OCI-M2 (cell line): ENCODE measurements around the gene PLPPR1.

Experiments
- DNase-seq: peaks from one replicate; lab custom pipeline; 2025; ENCODE audit not compliant: unreplicated experiment; lab: John Stamatoyannopoulos, UW

PLPPR1 gene

GRCh38 chr9:101336091-101336490, 307.6 kb downstream of the PLPPR1 start:
- DNase-seq = no peak

- DNase-seq = no peak
Observed at GRCh38 chr9:101337237-101337636, 308.7 kb downstream of the PLPPR1 start.

- DNase-seq = no peak
Observed at GRCh38 chr9:101341958-101342357, 313.4 kb downstream of the PLPPR1 start.

DNA sequence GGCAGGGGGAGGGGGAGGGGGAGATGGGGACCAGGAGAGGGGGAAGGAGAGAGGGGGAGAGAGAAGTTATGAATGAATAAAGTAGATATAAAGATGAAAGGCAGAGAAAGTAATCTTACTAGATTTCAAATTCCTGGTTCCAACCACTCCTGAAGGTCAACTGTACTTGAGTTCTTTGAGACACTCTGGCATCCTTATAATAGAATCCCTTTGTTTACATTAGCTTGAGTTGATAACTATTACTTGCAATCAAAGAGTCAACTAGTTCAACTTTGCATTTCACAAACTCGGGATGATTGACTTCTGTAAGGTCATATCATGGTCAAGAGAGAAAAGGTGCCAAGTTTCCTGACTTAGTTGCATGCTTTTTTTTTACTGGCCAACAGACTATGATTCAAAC, 314.1 kb downstream of the PLPPR1 start:
- DNase-seq = no peak

DNA sequence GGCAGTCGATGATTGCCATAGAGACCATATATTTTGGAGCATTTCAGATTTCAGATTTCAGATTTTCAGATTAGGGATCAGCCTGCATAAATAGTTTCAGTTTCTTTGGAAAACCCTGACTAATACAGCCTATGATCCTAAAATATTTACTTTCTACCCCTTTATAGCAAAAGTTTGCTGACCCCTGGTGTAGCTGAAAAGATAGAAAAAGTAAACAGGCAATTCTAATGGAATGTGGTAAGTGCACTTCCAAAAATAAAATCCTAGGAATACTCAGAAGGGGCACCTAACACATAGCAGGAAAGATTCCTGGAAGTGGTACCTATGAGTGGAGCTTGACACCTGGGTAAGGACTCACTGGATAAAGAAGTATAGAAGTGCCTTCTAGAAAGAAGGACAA, 321.8 kb downstream of the PLPPR1 start:
- no peak for DNase-seq

DNA sequence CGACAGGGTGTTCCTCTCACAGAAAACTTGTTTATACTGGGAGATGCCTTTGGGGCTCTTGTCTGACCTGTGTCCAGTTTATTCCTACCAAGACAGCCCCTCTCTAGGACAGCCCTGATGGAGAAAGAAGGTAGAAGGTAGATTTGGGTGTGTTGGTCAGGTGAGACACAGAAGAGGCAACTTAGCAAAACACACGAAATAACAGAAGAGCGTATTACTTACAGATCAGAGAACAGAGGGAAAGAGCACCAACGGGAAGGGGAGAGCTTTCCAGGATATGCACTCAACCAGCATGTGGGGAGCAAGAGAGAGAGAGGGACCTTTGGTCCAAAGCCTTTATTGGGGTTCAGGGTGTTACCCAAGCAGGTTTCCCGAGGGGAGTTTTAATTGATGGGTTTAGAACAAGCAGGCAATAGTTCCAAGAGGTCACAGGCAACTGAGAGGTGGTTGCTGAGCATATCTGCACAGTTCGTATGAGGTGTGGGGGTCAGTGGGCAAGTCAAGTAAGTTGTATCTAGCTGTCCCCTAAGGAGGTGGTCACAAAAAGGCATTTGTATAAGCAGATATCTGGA, 324.5 kb downstream of the PLPPR1 start:
- no peak for DNase-seq

GRCh38 chr9:101353683-101354082, 325.2 kb downstream of the PLPPR1 start:
- no peak for DNase-seq

GRCh38 chr9:101354143-101354764, 325.7 kb downstream of the PLPPR1 start:
- DNase-seq = no peak

GRCh38 chr9:101354765-101355708, 326.5 kb downstream of the PLPPR1 start:
- DNase-seq = no peak

- no peak for DNase-seq
Observed at GRCh38 chr9:101356619-101357018, 328.1 kb downstream of the PLPPR1 start.

DNA sequence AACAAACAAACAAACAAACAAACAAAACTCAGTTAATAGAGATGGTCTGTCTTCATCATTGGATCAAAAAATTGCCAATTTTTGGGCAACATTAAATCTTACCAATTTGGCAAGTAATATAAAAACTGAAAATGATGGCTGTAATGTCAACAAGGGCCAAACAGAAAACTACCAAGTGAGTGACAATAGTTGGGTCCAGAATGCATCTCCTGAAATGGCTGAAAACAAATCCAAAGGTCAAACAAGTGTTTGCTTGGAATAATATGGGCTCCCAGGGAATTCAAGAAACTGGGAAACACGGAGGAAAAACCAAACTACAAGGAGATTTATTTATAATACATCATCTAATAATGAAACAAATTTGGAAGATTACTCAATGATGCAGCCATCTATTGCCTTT, 331.2 kb downstream of the PLPPR1 start:
- DNase-seq = no peak

GRCh38 chr9:101360647-101361046, 332.1 kb downstream of the PLPPR1 start:
- no peak for DNase-seq

DNA sequence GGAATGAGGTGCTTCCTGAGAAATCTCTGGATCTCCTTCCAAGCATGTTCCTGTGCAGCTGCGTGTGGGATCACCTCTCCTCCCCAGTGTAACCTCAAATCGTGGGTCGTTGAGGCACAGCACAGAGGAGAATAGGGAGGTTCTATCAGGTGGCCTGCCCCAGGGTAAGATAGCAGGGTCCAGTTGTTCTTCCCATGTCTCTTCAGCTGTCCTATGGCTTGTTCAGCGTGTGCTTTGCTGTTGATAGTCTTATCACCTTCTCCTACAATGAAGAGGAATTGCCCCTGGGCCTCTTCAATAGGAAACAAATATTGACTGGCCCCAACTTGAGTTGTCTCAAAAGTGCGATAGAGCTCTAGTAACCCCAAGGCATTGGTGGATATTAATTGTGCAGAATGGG, 333.9 kb downstream of the PLPPR1 start:
- DNase-seq = no peak

- no peak for DNase-seq
Observed at GRCh38 chr9:101365181-101365580, 336.7 kb downstream of the PLPPR1 start.

DNA sequence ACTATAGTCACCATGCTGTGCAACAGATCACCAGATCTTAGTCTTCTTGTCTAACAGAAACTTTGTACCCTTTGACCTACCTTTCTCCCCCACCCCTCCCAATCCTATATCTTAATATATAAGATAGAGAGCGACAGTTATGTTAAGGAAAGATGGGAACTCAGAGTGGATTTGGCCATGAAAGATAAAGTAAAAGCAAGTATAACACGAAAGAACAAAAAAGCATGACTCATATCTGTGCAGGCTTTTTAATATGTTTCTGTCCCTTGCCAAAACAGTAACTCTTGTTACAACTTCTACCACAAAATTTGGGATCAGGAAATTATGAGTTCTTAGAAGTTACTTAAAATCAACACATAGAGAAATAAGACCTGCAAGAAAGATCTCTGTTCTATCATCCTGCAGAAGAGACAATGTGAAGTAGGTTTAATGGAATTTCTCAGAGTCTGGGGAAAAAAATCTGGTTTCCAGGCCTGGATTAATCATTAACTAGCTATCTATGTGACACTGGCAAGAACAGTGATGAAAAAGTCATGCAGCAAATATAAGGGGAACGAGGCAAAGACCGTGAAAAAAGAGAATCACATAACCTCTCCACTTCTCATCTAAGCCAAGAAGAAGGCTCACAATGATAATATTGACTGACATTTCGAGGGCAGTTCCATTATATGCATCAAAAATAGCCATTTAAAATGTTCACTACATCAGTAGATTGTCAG, 337.7 kb downstream of the PLPPR1 start:
- no peak for DNase-seq

GRCh38 chr9:101367323-101367722, 338.8 kb downstream of the PLPPR1 start:
- DNase-seq = no peak

- DNase-seq = no peak
Observed at GRCh38 chr9:101369286-101369685, 340.8 kb downstream of the PLPPR1 start.

- DNase-seq = no peak
Observed at GRCh38 chr9:101369884-101370531, 341.5 kb downstream of the PLPPR1 start.

- DNase-seq = no peak
Observed at GRCh38 chr9:101371813-101372212, 343.3 kb downstream of the PLPPR1 start.

DNA sequence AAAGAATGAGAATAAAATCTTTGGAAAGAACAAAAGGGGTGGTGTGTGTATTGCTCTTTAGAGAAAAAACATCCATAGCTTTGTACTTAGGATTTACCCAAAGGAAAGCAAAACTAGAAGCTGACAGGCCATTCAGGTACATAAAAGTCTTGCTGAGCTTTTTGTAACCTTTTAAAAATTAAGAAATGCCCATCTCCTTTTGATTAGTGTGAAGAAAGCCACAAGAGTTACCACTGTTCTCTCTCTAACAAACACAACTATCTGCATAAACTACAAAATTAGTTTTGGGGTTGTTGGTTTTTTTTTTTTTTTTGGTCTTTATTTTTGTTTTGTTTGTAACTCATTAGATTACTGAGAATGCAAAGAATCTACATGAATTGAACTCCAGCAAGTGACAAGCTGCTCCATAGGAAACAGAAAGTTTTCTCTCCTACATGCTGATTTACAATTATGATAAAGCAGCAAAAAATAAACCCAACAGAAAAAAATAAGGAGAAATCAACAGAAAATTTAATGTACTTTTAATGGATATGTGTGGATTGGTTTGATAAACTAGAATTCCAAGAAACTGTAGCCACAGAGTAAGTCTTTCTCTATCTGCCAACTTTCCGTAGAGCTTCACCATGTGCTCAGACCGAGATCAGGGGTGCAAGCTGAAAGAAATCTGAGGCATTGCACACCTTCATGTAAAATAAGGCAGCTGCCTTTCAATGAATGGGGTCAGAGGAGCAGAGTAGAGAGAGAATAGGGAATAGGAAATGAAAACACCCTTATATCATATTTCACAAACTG, 344.0 kb downstream of the PLPPR1 start:
- DNase-seq = no peak
